Panc1 (cell line): ENCODE measurements around the gene ABTB2. TPM values are rescaled to one million over a fixed set of nuclear protein-coding genes. Genes with fewer than 3 reads are reported as not detected.

Experiments used
- ATAC-seq: fragments of 200-7000 bp; cut with Tn5 transposase; 2 replicates; pipeline ENCODE4 v1.9.1; 2020; ENCODE audit warnings: mild to moderate bottlenecking, moderate library complexity
- BruUV-seq: library from RNA; stranded (reverse); fragments of 400-500 nt; replicated peaks from 2 replicates; lab custom pipeline; 2021; lab: Mats Ljungman, UMichigan
- CTCF ChIA-PET: fragments of 300-600 bp; sonication (Branson Sonifier 250); formaldehyde crosslinking; loops from one replicate; lab custom pipeline; 2022; ENCODE audit warnings: antibody characterized with exemption; lab: Charles Lee
- POLR2A ChIA-PET: fragments of 300-600 bp; sonication (Branson Sonifier 250); formaldehyde crosslinking; loops from one replicate; lab custom pipeline; 2022; ENCODE audit warnings: antibody characterized with exemption; lab: Charles Lee
- DNase-seq: peaks from one replicate; pipeline ENCODE4 v3.0.0-alpha.2; 2010; ENCODE audit warnings: low read depth, low spot score
- H3K27ac ChIP-seq: 2 replicates; pipeline ENCODE4 v1.5.1; 2011; ENCODE audit warnings: mild to moderate bottlenecking, low read length, inconsistent platforms
- H3K27me3 ChIP-seq: fragments of 200-500 bp; sonication (Bioruptor generic); 2 replicates; pipeline ENCODE4 v1.6.0; 2014; ENCODE audit warnings: low read length, inconsistent platforms; ENCODE audit not compliant: control insufficient read depth, insufficient read depth
- H3K36me3 ChIP-seq: fragments of 200-500 bp; sonication (Bioruptor generic); 2 replicates; pipeline ENCODE4 v1.5.1; 2014; ENCODE audit warnings: inconsistent platforms, mild to moderate bottlenecking, low read length, moderate library complexity; ENCODE audit not compliant: control insufficient read depth, insufficient read depth
- H3K4me1 ChIP-seq: 2 replicates; pipeline ENCODE4 v1.5.1; 2011; ENCODE audit warnings: inconsistent platforms, mild to moderate bottlenecking, low read length, moderate library complexity; ENCODE audit not compliant: control insufficient read depth, insufficient read depth
- H3K4me3 ChIP-seq, 2 experiments: 2 replicates each; pipeline ENCODE4 v1.5.1; 2011 to 2012; ENCODE audit warnings: low read depth in 2 of 2, low read length in 2 of 2, mild to moderate bottlenecking in 2 of 2, inconsistent platforms in 1 of 2, moderate library complexity in 1 of 2
- H3K9me3 ChIP-seq: fragments of 200-500 bp; sonication (Bioruptor generic); 2 replicates; pipeline ENCODE4 v1.5.1; 2014; ENCODE audit warnings: low read depth, mild to moderate bottlenecking, inconsistent platforms, low read length, moderate library complexity; ENCODE audit not compliant: control insufficient read depth, insufficient read depth
- CTCF ChIP-seq: fragments of 450-650 bp; IDR thresholded peaks from 2 replicates; pipeline ENCODE4 v1.5.1; 2017; ENCODE audit warnings: mild to moderate bottlenecking
- POLR2AphosphoS5 ChIP-seq: IDR thresholded peaks from 2 replicates; pipeline ENCODE4 v1.6.1; 2012; ENCODE audit warnings: mild to moderate bottlenecking, low read depth, low read length, moderate library complexity
- SIN3A ChIP-seq: IDR thresholded peaks from 2 replicates; pipeline ENCODE4 v1.6.1; 2012; ENCODE audit warnings: low read depth, mild to moderate bottlenecking, low read length, moderate library complexity, borderline replicate concordance; ENCODE audit not compliant: insufficient read depth
- TCF7L2 ChIP-seq: IDR thresholded peaks from 2 replicates; pipeline ENCODE4 v1.6.1; 2011; ENCODE audit warnings: mild to moderate bottlenecking, low read depth, low read length, inconsistent platforms
- in situ Hi-C: cut with HindIII; loops from 2 replicates; pipeline ENCODE4 v1.10.0; 2016; ENCODE audit warnings: low sequenced_read_pairs, low pct_unique_long_range_greater_than_20kb
- intact Hi-C: fragments of 100-400 bp; cut with micrococcal nuclease; formaldehyde crosslinking; loops from one replicate; pipeline ENCODE4 v1.10.0; 2022; ENCODE audit not compliant: unreplicated experiment
- total RNA-seq: library from RNA; stranded (reverse); gene quantifications from one replicate; pipeline ENCODE4 v1.2.1, GENCODE V29; 2021; ENCODE audit not compliant: unreplicated experiment
- TF ChIP-seq, protein P1 (sequence below), 2 experiments: IDR thresholded peaks; 2 replicates each; pipeline ENCODE4 v1.6.1; 2011 to 2012; ENCODE audit warnings: low read depth in 2 of 2, control low read depth in 1 of 2, low read length in 1 of 2, mild to moderate bottlenecking in 1 of 2, moderate library complexity in 1 of 2; ENCODE audit not compliant: insufficient read depth in 1 of 2

Gene ABTB2
- total RNA-seq, 1 experiment from 2014 or later = 22.7 TPM

DNA sequence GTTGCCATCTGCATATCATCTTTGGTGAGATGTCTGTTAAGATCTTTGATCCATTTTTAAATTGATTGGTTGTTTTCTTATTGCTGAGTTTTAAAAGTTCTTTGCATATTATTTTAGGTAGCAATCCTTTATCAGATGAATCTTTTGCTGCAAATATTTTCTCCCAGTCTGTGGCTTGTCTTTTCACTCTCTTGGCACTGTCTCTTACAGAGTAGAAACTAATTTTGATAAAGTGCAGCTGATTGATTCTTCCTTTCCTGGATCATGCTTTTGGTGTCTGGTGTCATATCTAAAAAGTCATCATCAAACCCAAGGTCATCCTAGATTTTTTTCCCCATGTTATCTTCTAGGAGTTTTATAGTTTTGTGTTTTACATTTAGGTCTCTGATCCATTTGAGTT, 139.7 kb downstream of the ABTB2 start:
- ChIA-PET POLR2A (no interaction called here), CTCF (no interaction called here)
- intact Hi-C loops (no loop called here), in situ Hi-C loops (no loop called here)
- Histone ChIP-seq H3K4me1 (peaks cover 38% of the 10 kb centered on the region), H3K36me3 (no peaks in the 10 kb centered on the region), H3K27ac (no peak overlapping the region), H3K4me3 (no peak overlapping the region), H3K27me3 (no peaks in the 10 kb centered on the region), H3K9me3 (no peaks in the 10 kb centered on the region)
- no peak for DNase-seq
- ATAC-seq = no peak
- TF ChIP-seq SIN3A (no peak), TCF7L2 (no peak), CTCF (no peak), POLR2AphosphoS5 (no peak)
- TF ChIP-seq, protein P1, sequence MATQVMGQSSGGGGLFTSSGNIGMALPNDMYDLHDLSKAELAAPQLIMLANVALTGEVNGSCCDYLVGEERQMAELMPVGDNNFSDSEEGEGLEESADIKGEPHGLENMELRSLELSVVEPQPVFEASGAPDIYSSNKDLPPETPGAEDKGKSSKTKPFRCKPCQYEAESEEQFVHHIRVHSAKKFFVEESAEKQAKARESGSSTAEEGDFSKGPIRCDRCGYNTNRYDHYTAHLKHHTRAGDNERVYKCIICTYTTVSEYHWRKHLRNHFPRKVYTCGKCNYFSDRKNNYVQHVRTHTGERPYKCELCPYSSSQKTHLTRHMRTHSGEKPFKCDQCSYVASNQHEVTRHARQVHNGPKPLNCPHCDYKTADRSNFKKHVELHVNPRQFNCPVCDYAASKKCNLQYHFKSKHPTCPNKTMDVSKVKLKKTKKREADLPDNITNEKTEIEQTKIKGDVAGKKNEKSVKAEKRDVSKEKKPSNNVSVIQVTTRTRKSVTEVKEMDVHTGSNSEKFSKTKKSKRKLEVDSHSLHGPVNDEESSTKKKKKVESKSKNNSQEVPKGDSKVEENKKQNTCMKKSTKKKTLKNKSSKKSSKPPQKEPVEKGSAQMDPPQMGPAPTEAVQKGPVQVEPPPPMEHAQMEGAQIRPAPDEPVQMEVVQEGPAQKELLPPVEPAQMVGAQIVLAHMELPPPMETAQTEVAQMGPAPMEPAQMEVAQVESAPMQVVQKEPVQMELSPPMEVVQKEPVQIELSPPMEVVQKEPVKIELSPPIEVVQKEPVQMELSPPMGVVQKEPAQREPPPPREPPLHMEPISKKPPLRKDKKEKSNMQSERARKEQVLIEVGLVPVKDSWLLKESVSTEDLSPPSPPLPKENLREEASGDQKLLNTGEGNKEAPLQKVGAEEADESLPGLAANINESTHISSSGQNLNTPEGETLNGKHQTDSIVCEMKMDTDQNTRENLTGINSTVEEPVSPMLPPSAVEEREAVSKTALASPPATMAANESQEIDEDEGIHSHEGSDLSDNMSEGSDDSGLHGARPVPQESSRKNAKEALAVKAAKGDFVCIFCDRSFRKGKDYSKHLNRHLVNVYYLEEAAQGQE (IDR thresholded peaks at IDR 0.05; ENCODE audit: insufficient read depth in 1 of 2, low read depth in 2 of 2, low read length in 1 of 2) = no peak
- TSS peak; percentile 57 for BruUV-seq

- no peak overlapping the region for H3K4me3 ChIP-seq
- DNase-seq (no peak), ATAC-seq (no peak)
- in situ Hi-C loops (no loop called here), intact Hi-C loops (no loop called here)
- ChIA-PET POLR2A (no interaction called here), CTCF (interaction anchor here (0.6 kb wide), 1 partner anchor 243 kb away, joined by 11 read pairs; no protein-coding TSS in a partner anchor)
- H3K4me1 ChIP-seq = peaks cover 31% of the 10 kb centered on the region
- BruUV-seq = no TSS peak
- H3K27ac ChIP-seq = no peak overlapping the region
- TF ChIP-seq POLR2AphosphoS5 (no peak), TCF7L2 (no peak), SIN3A (no peak), CTCF (no peak)
- TF ChIP-seq, protein P1 (IDR thresholded peaks at IDR 0.05; ENCODE audit: insufficient read depth in 1 of 2, low read depth in 2 of 2, low read length in 1 of 2) = no peak
- no peaks in the 10 kb centered on the region for H3K9me3 ChIP-seq
- H3K27me3 ChIP-seq = no peaks in the 10 kb centered on the region
- H3K36me3 ChIP-seq = no peaks in the 10 kb centered on the region
Measured at GRCh38 chr11:34216706-34217105, 141.1 kb downstream of the ABTB2 start.
